Motor neuron (in vitro differentiated cells): Measurements from ENCODE around the gene SEPTIN5. TPM values are rescaled to one million over a fixed set of nuclear protein-coding genes. Genes with fewer than 3 reads are reported as not detected.

Experiments
- ATAC-seq, 8 experiments: fragments of 200-7000 bp; cut with Tn5 transposase; replicated peaks in 6 of 8; 2 replicates each; pipeline ENCODE4 v1.8.0; 2021; ENCODE audit warnings: mild to moderate bottlenecking in 8 of 8, moderate library complexity in 8 of 8
- H3K27ac ChIP-seq, 2 donors: fragments of 250-450 bp; sonication (Bioruptor Pico); 2 replicates each; pipeline ENCODE4 v1.9.0; 2021; ENCODE audit warnings: antibody characterized with exemption in 2 of 2, mild to moderate bottlenecking in 2 of 2, moderate library complexity in 1 of 2
- H3K4me1 ChIP-seq, 2 donors: fragments of 250-450 bp; sonication (Bioruptor Pico); replicated peaks in 1 of 2; 2 replicates each; pipeline ENCODE4 v1.6.1; 2021; ENCODE audit warnings: antibody characterized with exemption in 2 of 2, mild to moderate bottlenecking in 2 of 2, moderate library complexity in 1 of 2
- H3K4me3 ChIP-seq, 5 donors: fragments of 250-450 bp; sonication (Bioruptor Pico); 2 replicates each; pipeline ENCODE4 v1.9.0; 2021; ENCODE audit warnings: antibody characterized with exemption in 5 of 5, mild to moderate bottlenecking in 5 of 5, moderate library complexity in 4 of 5
- WGBS, 10 experiments: fragments of 450-650 bp; shearing (Covaris generic); methylation state at CpG; one replicate each; pipeline ENCODE4 v1.0.0; 2022; 5-methylcytosine and 5-hydroxymethylcytosine counted together
- in situ Hi-C, 9 experiments: fragments of 400-800 bp; cut with MboI; loops; one replicate each; pipeline ENCODE4 v1.15.0; 2021; ENCODE audit warnings: low sequenced_read_pairs in 9 of 9, low pct_unique_long_range_greater_than_20kb in 2 of 9; ENCODE audit not compliant: unreplicated experiment in 9 of 9
- total RNA-seq, 8 experiments: library from RNA; unstranded; fragments of 300-600 nt; gene quantifications; 2 replicates each; pipeline versions ENCODE4 v1.2.3 to v1.2.4, GENCODE V29; 2022

The SEPTIN5 gene
- total RNA-seq, 8 experiments from 2014 or later: 10.4 to 70.3 (median 46.3) TPM

GRCh38 chr22:19755722-19756287, 41.5 kb downstream of the SEPTIN5 start:
- in situ Hi-C loops: no loop called here
- ATAC-seq: peak in 3 of 8 experiments; percentile 5 to 16 (median 9)
- 0 to 40% (median 20%) methylated on average over 1 to 3 of the region's 26 CpGs; no CpG with 5 or more reads in 5 of the 10 experiments for WGBS, 10 experiments
- no peak overlapping the region for H3K4me3 ChIP-seq
- H3K27ac ChIP-seq: no peak overlapping the region
- peaks cover 6 to 11% of the 10 kb centered on the region in 2 donors for H3K4me1 ChIP-seq

GRCh38 chr22:19756288-19757128, 42.2 kb downstream of the SEPTIN5 start:
- Histone ChIP-seq H3K4me1 (peaks cover 11 to 15% of the 10 kb centered on the region in 2 donors), H3K27ac (no peak overlapping the region), H3K4me3 (no peak overlapping the region)
- ATAC-seq: peak in 6 of 8 experiments; percentile 35 to 57 (median 48)
- in situ Hi-C loops: no loop called here
- 0 to 24% (median 9%) methylated on average over 1 to 15 of the region's 76 CpGs; no CpG with 5 or more reads in 3 of the 10 experiments for WGBS, 10 experiments

- Histone ChIP-seq H3K4me3 (no peak overlapping the region), H3K4me1 (peaks cover 11 to 15% of the 10 kb centered on the region in 2 donors), H3K27ac (no peak overlapping the region)
- ATAC-seq: peak in 1 of 8 experiments; percentile 21
- in situ Hi-C loops: no loop called here
- 17 to 67% methylated on average over 3 of the region's 16 CpGs; no CpG with 5 or more reads in 8 of the 10 experiments for WGBS, 10 experiments
Observed at GRCh38 chr22:19757140-19757984, 43.1 kb downstream of the SEPTIN5 start.

- no peak overlapping the region for H3K27ac ChIP-seq
- in situ Hi-C loops: no loop called here
- WGBS, 10 experiments: 19 to 80% (median 63%) methylated on average over 1 to 15 of the region's 43 CpGs; no CpG with 5 or more reads in 5 of the 10 experiments
- peaks cover 11 to 15% of the 10 kb centered on the region in 2 donors for H3K4me1 ChIP-seq
- no peak overlapping the region for H3K4me3 ChIP-seq
- no peak for ATAC-seq
Observed at GRCh38 chr22:19757985-19758895, 43.9 kb downstream of the SEPTIN5 start.

GRCh38 chr22:19758896-19759426, 44.7 kb downstream of the SEPTIN5 start:
- Histone ChIP-seq H3K4me1 (peaks cover 11 to 15% of the 10 kb centered on the region in 2 donors), H3K27ac (no peak overlapping the region), H3K4me3 (no peak overlapping the region)
- in situ Hi-C loops: no loop called here
- WGBS, 10 experiments: 0% methylated on average over 2 of the region's 21 CpGs; no CpG with 5 or more reads in 9 of the 10 experiments
- ATAC-seq: no peak

GRCh38 chr22:19759427-19760057, 45.2 kb downstream of the SEPTIN5 start:
- H3K4me3 ChIP-seq: no peak overlapping the region
- WGBS, 10 experiments: 3 to 18% (median 5%) methylated on average over 5 to 14 of the region's 43 CpGs
- in situ Hi-C loops: no loop called here
- no peak overlapping the region for H3K27ac ChIP-seq
- ATAC-seq: peak in 2 of 8 experiments; percentile 15 to 52
- peaks cover 11 to 15% of the 10 kb centered on the region in 2 donors for H3K4me1 ChIP-seq

- peak in 6 of 8 experiments; percentile 3 to 55 (median 34) for ATAC-seq
- in situ Hi-C loops: no loop called here
- peak within 1 kb of the TSS; percentile 16 to 26 (median 23) for H3K4me3 ChIP-seq
Observed at GRCh38 chr22:19760058-19760950, 46.0 kb downstream of the SEPTIN5 start, which contains the start of gene TBX1. Gene TBX1, plus strand, starts transcription at chr22:19760778. Its CDS starts 66 bp downstream, at chr22:19760844.

GRCh38 chr22:19760951-19761724, 46.8 kb downstream of the SEPTIN5 start:
- Histone ChIP-seq H3K4me1 (peaks cover 5 to 8% of the 10 kb centered on the region in 2 donors), H3K4me3 (peak overlapping the region; percentile 16 to 26 (median 23)), H3K27ac (no peak overlapping the region)
- in situ Hi-C loops: no loop called here
- 13% methylated on average over 8 of the region's 117 CpGs; no CpG with 5 or more reads in 9 of the 10 experiments for WGBS, 10 experiments
- peak in 6 of 8 experiments; percentile 8 to 31 (median 22) for ATAC-seq

More at GRCh38 chr22:19760058-19760950, 46.0 kb downstream of the SEPTIN5 start, which contains the start of gene TBX1:
- Histone ChIP-seq H3K4me1 (peaks cover 6 to 12% of the 10 kb centered on the region in 2 donors), H3K27ac (no peak within 1 kb of the TSS)
- WGBS, 10 experiments: 4 to 16% (median 8%) methylated on average over 8 to 27 of the region's 79 CpGs

GRCh38 chr22:19761725-19762567, 47.6 kb downstream of the SEPTIN5 start:
- peaks cover 5 to 8% of the 10 kb centered on the region in 2 donors for H3K4me1 ChIP-seq
- 17 to 60% (median 39%) methylated on average over 1 to 8 of the region's 33 CpGs; no CpG with 5 or more reads in 4 of the 10 experiments for WGBS, 10 experiments
- in situ Hi-C loops: no loop called here
- H3K4me3 ChIP-seq: no peak overlapping the region
- no peak overlapping the region for H3K27ac ChIP-seq
- peak in 2 of 8 experiments; percentile 35 to 56 for ATAC-seq
